Activated CD4-positive, alpha-beta T cell treated with anti-CD3 and anti-CD28 coated beads, Interleukin-2, amount 50 U/mL, for 24 hours (primary cell): Measurements from ENCODE around the gene CD274.
"Not testable (repeated sequence)": the region's sequence is repeated elsewhere in the genome, so short reads cannot be mapped to it uniquely, and the experiment has no call there.

ENCODE experiments used
- DNase-seq, 2 donors: peaks; one replicate each; pipeline ENCODE4 v3.0.0-alpha.2; 2020; ENCODE audit warnings: low read depth in 1 of 2, low spot score in 1 of 2

CD274 gene

GRCh38 chr9:5460157-5460556 lies 9.8 kb downstream of the CD274 start:
- DNase-seq = no peak

GRCh38 chr9:5464831-5465330 lies 14.5 kb downstream of the CD274 start:
- DNase-seq = not testable (repeated sequence)

- DNase-seq = no peak
Measured at GRCh38 chr9:5466005-5466404, 15.7 kb downstream of the CD274 start.

GRCh38 chr9:5466766-5467165 lies 16.4 kb downstream of the CD274 start:
- DNase-seq = no peak

- no peak for DNase-seq
Measured at GRCh38 chr9:5468850-5469249, 18.5 kb downstream of the CD274 start.

GRCh38 chr9:5470122-5470521 lies 19.8 kb downstream of the CD274 start:
- no peak for DNase-seq

GRCh38 chr9:5470816-5471215 lies 20.5 kb downstream of the CD274 start:
- DNase-seq = no peak

GRCh38 chr9:5475611-5476010 lies 25.3 kb downstream of the CD274 start:
- not testable (repeated sequence) for DNase-seq

GRCh38 chr9:5478206-5478605 lies 27.9 kb downstream of the CD274 start:
- DNase-seq = no peak

GRCh38 chr9:5479994-5480694 lies 29.8 kb downstream of the CD274 start:
- no peak for DNase-seq

GRCh38 chr9:5480919-5481318 lies 30.6 kb downstream of the CD274 start:
- DNase-seq = no peak

GRCh38 chr9:5481322-5482040 lies 31.1 kb downstream of the CD274 start:
- DNase-seq = no peak

- DNase-seq = no peak
Measured at GRCh38 chr9:5482194-5482593, 31.9 kb downstream of the CD274 start.

GRCh38 chr9:5483306-5483705 lies 33.0 kb downstream of the CD274 start:
- no peak for DNase-seq

- DNase-seq = no peak
Measured at GRCh38 chr9:5485378-5486085, 35.2 kb downstream of the CD274 start.

- no peak for DNase-seq
Measured at GRCh38 chr9:5486988-5487387, 36.6 kb downstream of the CD274 start.

- DNase-seq = no peak
Measured at GRCh38 chr9:5488221-5489008, 38.1 kb downstream of the CD274 start.

- DNase-seq = no peak
Measured at GRCh38 chr9:5489630-5490490, 39.5 kb downstream of the CD274 start.

GRCh38 chr9:5492965-5493678 lies 42.8 kb downstream of the CD274 start:
- DNase-seq = no peak
